Kidney (tissue), 14 donors: ENCODE results near the gene FOXN3. TPM values are rescaled to one million over a fixed set of nuclear protein-coding genes. Genes with fewer than 3 reads are reported as not detected.
A peak's percentile ranks its signal among the peaks of the same experiment; 100 is the strongest.

Source experiments
- DNase-seq, 5 donors: peaks; one replicate each; pipeline ENCODE4 v3.0.0-alpha.2; 2013 to 2020
- FAIRE-seq: peaks from 2 replicates; lab custom pipeline; 2012; peaks lifted over from hg19 to GRCh38; lab: Jason Lieb, UNC
- H3K27ac ChIP-seq, 2 donors: one replicate each; pipeline ENCODE4 v1.7.0; 2013; ENCODE audit warnings: low read depth in 2 of 2, low read length in 2 of 2, inconsistent platforms in 1 of 2
- H3K27me3 ChIP-seq: one replicate; pipeline ENCODE4 v1.7.1; 2013; ENCODE audit warnings: low read length, inconsistent platforms; ENCODE audit not compliant: control insufficient read depth, insufficient read depth
- H3K36me3 ChIP-seq, 3 donors: one replicate each; pipeline versions ENCODE4 v1.7.0 to v1.7.1; 2013; ENCODE audit warnings: low read length in 3 of 3, control low read depth in 1 of 3, inconsistent platforms in 1 of 3; ENCODE audit not compliant: insufficient read depth in 3 of 3, control insufficient read depth in 2 of 3
- H3K4me1 ChIP-seq, 3 donors: one replicate each; pipeline versions ENCODE4 v1.7.0 to v1.7.1; 2013; ENCODE audit warnings: low read length in 3 of 3, inconsistent platforms in 1 of 3, low read depth in 1 of 3; ENCODE audit not compliant: control insufficient read depth in 2 of 3, insufficient read depth in 2 of 3
- H3K4me3 ChIP-seq, 3 donors: one replicate each; pipeline versions ENCODE4 v1.7.0 to v1.8.1; 2013; ENCODE audit warnings: low read length in 3 of 3, control low read depth in 1 of 3, inconsistent platforms in 1 of 3
- H3K9ac ChIP-seq, 3 donors: one replicate each; pipeline versions ENCODE4 v1.7.0 to v1.7.1; 2013; ENCODE audit warnings: low read length in 3 of 3, control low read depth in 1 of 3, inconsistent platforms in 1 of 3
- H3K9me3 ChIP-seq, 3 donors: one replicate each; pipeline versions ENCODE4 v1.7.0 to v1.7.1; 2013; ENCODE audit warnings: low read length in 3 of 3, control low read depth in 1 of 3, inconsistent platforms in 1 of 3; ENCODE audit not compliant: control insufficient read depth in 2 of 3, insufficient read depth in 1 of 3
- intact Hi-C: fragments of 100-400 bp; cut with DNase I; formaldehyde crosslinking; loops from one replicate; pipeline ENCODE4 v1.11.1; 2022
- polyA plus RNA-seq: library from polyadenylated mRNA; stranded (reverse); fragments of 350-450 nt; fragmentation: Illumina TruSeq; extraction: RNeasy Lipid Tissue Mini Kit (QIAGEN cat#74804); gene quantifications from one replicate; pipeline ENCODE4 v1.2.3, GENCODE V29; 2014; ENCODE audit warnings: low read depth, low replicate concordance; ENCODE audit not compliant: insufficient read depth
- total RNA-seq: library from RNA; stranded (reverse); fragmentation: NEBNext Ultra II Directional; extraction: Animal tissue kit (Norgen Biotek cat#: 25700); gene quantifications from one replicate; pipeline ENCODE4 v1.2.1, GENCODE V29; 2021
- TF ChIP-seq, protein P1 (sequence below): IDR thresholded peaks from 3 replicates; pipeline ENCODE4 v1.5.1; 2012; ENCODE audit warnings: mild to moderate bottlenecking, moderate library complexity, borderline replicate concordance; ENCODE audit not compliant: insufficient read depth; ENCODE audit errors: extremely low read depth
- donor health status: control.
- donor health status: control.
- donor health status: control.
- donor health status: control.
- donor health status: control.
- donor health status: DM: yes; HTN: yes; CAD: no.
- donor health status: Normal renal cell carcinoma (clear cell type).

FOXN3 gene
- total and polyA plus RNA-seq, 2 donors from 2014 or later = 6.4 to 50.1 TPM

DNA sequence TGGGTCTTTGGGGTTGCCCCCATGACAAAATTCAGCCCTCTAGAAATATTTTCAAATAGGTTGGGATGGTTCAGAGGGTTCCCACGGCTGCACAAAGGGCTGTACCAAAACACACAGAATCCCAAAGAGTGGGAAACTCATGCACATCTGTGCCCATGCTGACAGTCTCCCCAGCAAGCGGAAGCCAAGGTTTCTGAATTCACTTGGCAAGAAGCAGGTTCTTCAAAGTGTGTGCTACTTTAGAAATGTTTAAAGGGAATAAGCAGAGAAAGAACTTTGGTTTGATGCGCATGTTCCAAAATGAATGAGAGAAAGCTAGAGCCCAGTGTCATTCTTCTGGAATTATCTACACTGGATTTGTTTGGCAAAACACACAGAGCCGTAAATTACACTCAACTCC is 46.7 kb downstream of the FOXN3 start:
- TF ChIP-seq, protein P1, sequence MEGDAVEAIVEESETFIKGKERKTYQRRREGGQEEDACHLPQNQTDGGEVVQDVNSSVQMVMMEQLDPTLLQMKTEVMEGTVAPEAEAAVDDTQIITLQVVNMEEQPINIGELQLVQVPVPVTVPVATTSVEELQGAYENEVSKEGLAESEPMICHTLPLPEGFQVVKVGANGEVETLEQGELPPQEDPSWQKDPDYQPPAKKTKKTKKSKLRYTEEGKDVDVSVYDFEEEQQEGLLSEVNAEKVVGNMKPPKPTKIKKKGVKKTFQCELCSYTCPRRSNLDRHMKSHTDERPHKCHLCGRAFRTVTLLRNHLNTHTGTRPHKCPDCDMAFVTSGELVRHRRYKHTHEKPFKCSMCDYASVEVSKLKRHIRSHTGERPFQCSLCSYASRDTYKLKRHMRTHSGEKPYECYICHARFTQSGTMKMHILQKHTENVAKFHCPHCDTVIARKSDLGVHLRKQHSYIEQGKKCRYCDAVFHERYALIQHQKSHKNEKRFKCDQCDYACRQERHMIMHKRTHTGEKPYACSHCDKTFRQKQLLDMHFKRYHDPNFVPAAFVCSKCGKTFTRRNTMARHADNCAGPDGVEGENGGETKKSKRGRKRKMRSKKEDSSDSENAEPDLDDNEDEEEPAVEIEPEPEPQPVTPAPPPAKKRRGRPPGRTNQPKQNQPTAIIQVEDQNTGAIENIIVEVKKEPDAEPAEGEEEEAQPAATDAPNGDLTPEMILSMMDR = no peak
- no peak overlapping the region for H3K27ac ChIP-seq
- intact Hi-C loops = no loop called here

DNA sequence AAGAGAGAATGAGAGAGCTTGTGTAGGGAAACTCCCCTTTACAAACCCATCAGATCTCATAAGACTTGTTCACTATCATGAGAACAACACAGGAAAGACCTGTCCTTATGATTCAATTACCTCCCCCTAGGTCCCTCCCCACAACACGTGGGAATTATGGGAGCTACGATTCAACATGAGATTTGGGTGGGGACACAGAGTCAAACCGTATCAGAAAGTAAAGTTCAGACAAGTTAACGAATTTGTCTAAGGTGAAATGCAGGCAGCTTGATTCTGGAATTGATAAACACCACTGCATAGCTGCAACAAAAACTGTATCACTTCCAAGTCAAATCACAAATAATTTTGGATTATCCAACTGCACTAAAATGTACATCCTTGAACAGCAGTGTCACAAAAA is 47.4 kb downstream of the FOXN3 start:
- Histone ChIP-seq H3K27ac (no peak overlapping the region), H3K27me3 (no peaks in the 10 kb centered on the region), H3K4me3 (no peak overlapping the region), H3K4me1 (peaks cover 0 to 14% (median 8%) of the 10 kb centered on the region in 3 donors), H3K9ac (no peak overlapping the region), H3K36me3 (no peaks in the 10 kb centered on the region), H3K9me3 (no peaks in the 10 kb centered on the region)
- intact Hi-C loops = no loop called here
- DNase-seq (no peak), FAIRE-seq (no peak)
- TF ChIP-seq, protein P1 = no peak

More for the DNA sequence above, 46.7 kb downstream of the FOXN3 start:
- FAIRE-seq (no peak), DNase-seq (no peak)
- H3K4me1 ChIP-seq = peaks cover 0 to 13% (median 8%) of the 10 kb centered on the region in 3 donors
- H3K4me3 ChIP-seq = no peak overlapping the region
- H3K27me3 ChIP-seq = no peaks in the 10 kb centered on the region
- H3K9ac ChIP-seq = no peak overlapping the region
- no peaks in the 10 kb centered on the region for H3K9me3 ChIP-seq
- no peaks in the 10 kb centered on the region for H3K36me3 ChIP-seq

DNA sequence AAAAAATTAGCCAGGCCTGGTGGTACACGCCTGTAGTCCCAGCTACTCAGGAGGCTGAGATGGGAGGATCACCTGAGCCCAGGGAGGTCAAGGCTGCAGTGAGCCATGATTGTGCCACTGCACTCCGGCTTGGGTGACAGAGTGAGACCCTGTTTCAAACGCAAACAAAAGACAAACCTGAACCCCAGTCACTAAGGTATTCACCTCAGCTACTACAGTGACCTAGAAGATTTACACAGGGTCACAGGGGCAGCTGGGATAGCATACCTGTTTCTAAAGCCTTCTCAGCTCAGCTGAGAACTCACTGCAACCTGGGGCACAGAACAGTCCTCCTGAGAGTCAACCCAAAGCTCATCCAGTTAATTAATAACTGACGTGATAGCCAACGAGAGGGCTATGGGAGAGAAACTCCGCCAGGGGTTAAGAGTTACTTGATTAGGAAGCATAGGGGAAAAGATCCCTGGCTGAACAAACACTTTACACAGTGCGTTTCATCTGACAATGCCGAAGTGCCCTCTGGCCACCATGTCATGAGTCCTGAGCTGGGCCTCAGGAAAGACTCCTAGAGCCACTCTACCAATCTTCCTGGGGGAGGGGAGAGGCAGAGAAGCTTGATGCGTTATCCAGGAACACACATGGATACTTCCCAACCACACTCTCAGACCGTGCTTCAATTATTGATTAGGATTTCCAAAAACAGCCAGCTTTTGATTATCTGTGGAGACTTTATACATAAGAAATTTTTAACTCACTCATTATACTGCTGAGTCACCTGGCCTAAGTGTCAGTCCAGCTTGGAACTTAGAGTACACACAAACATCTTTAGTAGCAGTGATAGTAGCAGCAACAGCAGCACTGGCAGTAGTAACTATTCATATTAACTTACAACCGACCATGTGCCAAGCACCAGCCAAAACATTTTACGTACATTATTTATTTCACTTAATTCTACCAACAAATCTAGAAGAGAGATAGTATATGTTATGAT is 48.2 kb downstream of the FOXN3 start:
- intact Hi-C loops = no loop called here
- Histone ChIP-seq H3K27ac (peak overlapping the region in 1 of 2 donors; percentile 20), H3K36me3 (no peaks in the 10 kb centered on the region), H3K9ac (no peak overlapping the region), H3K27me3 (no peaks in the 10 kb centered on the region), H3K4me3 (peak overlapping the region in 1 of 3 donors; percentile 30), H3K4me1 (peaks cover 0 to 17% (median 8%) of the 10 kb centered on the region in 3 donors), H3K9me3 (no peaks in the 10 kb centered on the region)
- TF ChIP-seq, protein P1 = no peak
- FAIRE-seq (no peak), DNase-seq (no peak)
